ENCODE measurements around the gene GRID2.

GRCh38 chr4:92968556-92968955 is 664.8 kb downstream of the GRID2 start:
- TF ChIP-seq CTCF (IDR thresholded peaks at IDR 0.05) (no peak), RCOR1 (IDR thresholded peaks at IDR 0.05; ENCODE audit: low read length) (no peak), MEF2A (IDR thresholded peaks at IDR 0.05; ENCODE audit: borderline replicate concordance, low read depth) (no peak), REST (IDR thresholded peaks at IDR 0.05; ENCODE audit: low read depth, low read length) (no peak), EZH2phosphoT487 (IDR thresholded peaks at IDR 0.05; ENCODE audit: borderline replicate concordance, low read depth) (no peak), RAD21 (IDR thresholded peaks at IDR 0.05; ENCODE audit: low read length) (no peak), TCF12 (IDR thresholded peaks at IDR 0.05) (no peak), ZBTB33 (IDR thresholded peaks at IDR 0.05; ENCODE audit: borderline replicate concordance, low read depth) (no peak), FOXJ3 (CRISPR knock-in tag; IDR thresholded peaks at IDR 0.05) (no peak), NFIC (IDR thresholded peaks at IDR 0.05; ENCODE audit: borderline replicate concordance) (no peak), YY1 (IDR thresholded peaks at IDR 0.05; ENCODE audit: low read depth) (no peak), TEAD4 (IDR thresholded peaks at IDR 0.05; ENCODE audit: borderline replicate concordance, insufficient read depth) (no peak), FOXM1 (IDR thresholded peaks at IDR 0.05; ENCODE audit: low read depth) (no peak), POLR2AphosphoS5 (IDR thresholded peaks at IDR 0.05; ENCODE audit: low read depth, low read length) (no peak)

Data from SK-N-SH (cell line).